ENCODE measurements around the gene C9orf50.

DNA sequence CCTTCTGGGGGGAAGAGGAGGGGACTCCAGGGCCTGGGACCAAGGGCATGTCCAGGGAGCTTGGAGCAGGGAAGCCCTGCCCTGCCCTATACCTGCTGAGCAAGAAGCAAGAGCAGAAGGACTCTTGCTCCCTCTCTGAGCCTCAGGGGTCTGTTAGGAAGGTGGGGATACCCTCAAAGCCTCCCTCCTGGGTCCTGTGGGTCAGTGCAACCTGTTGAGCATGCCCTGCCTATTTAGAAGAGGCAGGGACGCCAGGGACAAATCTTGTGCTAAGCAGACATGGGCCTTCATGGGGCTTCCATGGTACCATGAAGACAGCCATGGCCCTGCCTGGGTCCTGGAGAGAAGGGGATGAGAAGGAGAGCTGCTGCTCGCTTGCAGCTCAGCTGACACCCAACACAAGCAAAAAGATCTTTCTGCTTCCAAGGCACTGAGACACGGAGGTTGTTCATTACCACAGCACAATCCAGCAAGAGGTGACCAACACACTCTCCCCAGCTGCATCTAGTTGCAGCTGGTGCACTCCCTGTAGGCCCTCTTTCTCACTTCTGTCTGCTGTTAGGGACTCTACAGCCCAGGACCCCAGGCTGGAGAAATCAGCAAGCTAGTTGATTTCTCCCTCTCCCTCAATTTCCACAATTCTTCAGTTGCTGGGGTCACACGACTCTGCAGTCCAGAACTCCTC is 39.3 kb downstream of the C9orf50 start:
- TF ChIP-seq, protein P1, sequence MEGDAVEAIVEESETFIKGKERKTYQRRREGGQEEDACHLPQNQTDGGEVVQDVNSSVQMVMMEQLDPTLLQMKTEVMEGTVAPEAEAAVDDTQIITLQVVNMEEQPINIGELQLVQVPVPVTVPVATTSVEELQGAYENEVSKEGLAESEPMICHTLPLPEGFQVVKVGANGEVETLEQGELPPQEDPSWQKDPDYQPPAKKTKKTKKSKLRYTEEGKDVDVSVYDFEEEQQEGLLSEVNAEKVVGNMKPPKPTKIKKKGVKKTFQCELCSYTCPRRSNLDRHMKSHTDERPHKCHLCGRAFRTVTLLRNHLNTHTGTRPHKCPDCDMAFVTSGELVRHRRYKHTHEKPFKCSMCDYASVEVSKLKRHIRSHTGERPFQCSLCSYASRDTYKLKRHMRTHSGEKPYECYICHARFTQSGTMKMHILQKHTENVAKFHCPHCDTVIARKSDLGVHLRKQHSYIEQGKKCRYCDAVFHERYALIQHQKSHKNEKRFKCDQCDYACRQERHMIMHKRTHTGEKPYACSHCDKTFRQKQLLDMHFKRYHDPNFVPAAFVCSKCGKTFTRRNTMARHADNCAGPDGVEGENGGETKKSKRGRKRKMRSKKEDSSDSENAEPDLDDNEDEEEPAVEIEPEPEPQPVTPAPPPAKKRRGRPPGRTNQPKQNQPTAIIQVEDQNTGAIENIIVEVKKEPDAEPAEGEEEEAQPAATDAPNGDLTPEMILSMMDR (IDR thresholded peaks at IDR 0.05), result no peak
- TF ChIP-seq ZFX (IDR thresholded peaks at IDR 0.05; ENCODE audit: borderline replicate concordance), result no peak

All from 22Rv1 (cell line).